H9 (cell line): ENCODE measurements around the gene NPC1. TPM values are rescaled to one million over a fixed set of nuclear protein-coding genes. Genes with fewer than 3 reads are reported as not detected.

ENCODE experiments used
- DNase-seq: peaks from one replicate; pipeline ENCODE4 v3.0.0-alpha.2; 2017
- H2AFZ ChIP-seq: one replicate; pipeline ENCODE4 v1.6.1; 2013; ENCODE audit warnings: mild to moderate bottlenecking, low read length, control low read depth, moderate library complexity
- H2AK5ac ChIP-seq: 2 replicates; pipeline ENCODE4 v1.6.1; 2013; ENCODE audit warnings: low read length, control low read depth, mixed read lengths; ENCODE audit not compliant: insufficient read length
- H2BK120ac ChIP-seq: one replicate; pipeline ENCODE4 v1.6.1; 2013; ENCODE audit warnings: low read depth, mild to moderate bottlenecking, low read length, control low read depth, inconsistent platforms; ENCODE audit not compliant: poor library complexity, severe bottlenecking
- H2BK12ac ChIP-seq: 2 replicates; pipeline ENCODE4 v1.6.1; 2013; ENCODE audit warnings: low read length, control low read depth, mixed read lengths, low read depth; ENCODE audit not compliant: insufficient read length
- H2BK15ac ChIP-seq: 2 replicates; pipeline ENCODE4 v1.6.1; 2013; ENCODE audit warnings: low read depth, low read length, control low read depth
- H2BK20ac ChIP-seq: one replicate; pipeline ENCODE4 v1.6.1; 2013; ENCODE audit warnings: low read depth, mild to moderate bottlenecking, low read length, control low read depth, inconsistent platforms; ENCODE audit not compliant: poor library complexity, severe bottlenecking
- H2BK5ac ChIP-seq: 2 replicates; pipeline ENCODE4 v1.6.1; 2013; ENCODE audit warnings: low read length, control low read depth, mixed read lengths; ENCODE audit not compliant: insufficient read length
- H3K14ac ChIP-seq: 2 replicates; pipeline ENCODE4 v1.6.1; 2013; ENCODE audit warnings: low read length, control low read depth; ENCODE audit not compliant: insufficient read depth
- H3K18ac ChIP-seq: 2 replicates; pipeline ENCODE4 v1.6.1; 2013; ENCODE audit warnings: low read depth, mild to moderate bottlenecking, mixed read lengths, low read length, control low read depth; ENCODE audit not compliant: insufficient read length
- H3K23ac ChIP-seq: 2 replicates; pipeline ENCODE4 v1.6.1; 2013; ENCODE audit warnings: low read length, control low read depth, mixed read lengths, low read depth; ENCODE audit not compliant: insufficient read length
- H3K23me2 ChIP-seq: 2 replicates; pipeline ENCODE4 v1.6.1; 2013; ENCODE audit warnings: low read depth, mild to moderate bottlenecking, mixed read lengths, low read length, control low read depth; ENCODE audit not compliant: insufficient read length, poor library complexity, severe bottlenecking
- H3K27ac ChIP-seq: 2 replicates; pipeline ENCODE4 v1.5.1; 2013; ENCODE audit warnings: low read length, control low read depth, mixed read lengths, low read depth; ENCODE audit not compliant: insufficient read length
- H3K27me3 ChIP-seq: 2 replicates; pipeline ENCODE4 v1.6.1; 2013; ENCODE audit warnings: low read length, control low read depth, inconsistent platforms; ENCODE audit not compliant: insufficient read depth
- H3K4ac ChIP-seq: 2 replicates; pipeline ENCODE4 v1.6.1; 2013; ENCODE audit warnings: low read depth, mild to moderate bottlenecking, control low read depth, inconsistent platforms, low read length, moderate library complexity
- H3K4me1 ChIP-seq: 2 replicates; pipeline ENCODE4 v1.6.1; 2013; ENCODE audit warnings: low read length, control low read depth, inconsistent platforms; ENCODE audit not compliant: insufficient read depth
- H3K4me2 ChIP-seq: 2 replicates; pipeline ENCODE4 v1.6.1; 2013; ENCODE audit warnings: low read length, control low read depth, mixed read lengths; ENCODE audit not compliant: insufficient read length, insufficient read depth
- H3K56ac ChIP-seq: 2 replicates; pipeline ENCODE4 v1.6.1; 2013; ENCODE audit warnings: low read depth, mild to moderate bottlenecking, mixed read lengths, low read length, control low read depth; ENCODE audit not compliant: insufficient read length
- H3K79me1 ChIP-seq: 2 replicates; pipeline ENCODE4 v1.6.1; 2013; ENCODE audit warnings: low read depth, mild to moderate bottlenecking, moderate library complexity, low read length, control low read depth, inconsistent platforms; ENCODE audit not compliant: insufficient read depth, poor library complexity, severe bottlenecking
- H3K79me2 ChIP-seq: 2 replicates; pipeline ENCODE4 v1.6.1; 2013; ENCODE audit warnings: low read length, control low read depth, inconsistent platforms; ENCODE audit not compliant: insufficient read depth
- H3K9ac ChIP-seq: 2 replicates; pipeline ENCODE4 v1.6.1; 2013; ENCODE audit warnings: low read length, control low read depth, mixed read lengths; ENCODE audit not compliant: insufficient read length; ENCODE audit errors: extremely low read depth
- H3K9me3 ChIP-seq: one replicate; pipeline ENCODE4 v1.6.1; 2013; ENCODE audit warnings: low read depth, low read length, inconsistent platforms; ENCODE audit not compliant: control insufficient read depth
- H3T11ph ChIP-seq: one replicate; pipeline ENCODE4 v1.6.1; 2013; ENCODE audit warnings: mild to moderate bottlenecking, low read length, control low read depth, inconsistent platforms
- H4K20me1 ChIP-seq: one replicate; pipeline ENCODE4 v1.6.1; 2013; ENCODE audit not compliant: control insufficient read depth, insufficient read length, insufficient read depth
- H4K5ac ChIP-seq: 2 replicates; pipeline ENCODE4 v1.6.1; 2013; ENCODE audit warnings: low read depth, mild to moderate bottlenecking, mixed read lengths, low read length, control low read depth; ENCODE audit not compliant: insufficient read length
- H4K8ac ChIP-seq: replicated peaks from 2 replicates; pipeline ENCODE4 v1.6.1; 2013; ENCODE audit warnings: low read length, control low read depth, mixed read lengths, low read depth; ENCODE audit not compliant: insufficient read length
- H4K91ac ChIP-seq: 2 replicates; pipeline ENCODE4 v1.6.1; 2013; ENCODE audit warnings: low read depth, mild to moderate bottlenecking, moderate library complexity, mixed read lengths, low read length, control low read depth; ENCODE audit not compliant: insufficient read length
- H3K27ac Mint-ChIP-seq, 3 experiments: 2 replicates in 2 of 3; 3 replicates in 1 of 3; pipeline ENCODE4 v1.8.0; 2020 to 2021; ENCODE audit warnings: mixed read lengths in 3 of 3, mild to moderate bottlenecking in 1 of 3, moderate library complexity in 1 of 3
- H3K27me3 Mint-ChIP-seq: 2 replicates; pipeline ENCODE4 v1.8.0; 2021; ENCODE audit warnings: low read depth, mild to moderate bottlenecking, moderate library complexity, mixed read lengths
- H3K36me3 Mint-ChIP-seq, 3 experiments: 2 replicates in 2 of 3; 3 replicates in 1 of 3; pipeline ENCODE4 v1.8.0; 2020 to 2021; ENCODE audit warnings: low read depth in 3 of 3, mixed read lengths in 3 of 3; ENCODE audit not compliant: insufficient read depth in 1 of 3
- H3K4me1 Mint-ChIP-seq, 2 experiments: 2 replicates each; pipeline ENCODE4 v1.8.0; 2020; ENCODE audit warnings: mixed read lengths in 2 of 2
- H3K4me3 Mint-ChIP-seq, 2 experiments: 2 replicates in 1 of 2; 3 replicates in 1 of 2; pipeline ENCODE4 v1.8.0; 2020 to 2021; ENCODE audit warnings: mild to moderate bottlenecking in 2 of 2, mixed read lengths in 2 of 2, moderate library complexity in 1 of 2
- H3K9me3 Mint-ChIP-seq, 2 experiments: 2 replicates in 1 of 2; 3 replicates in 1 of 2; pipeline ENCODE4 v1.8.0; 2020; ENCODE audit warnings: mild to moderate bottlenecking in 2 of 2, mixed read lengths in 2 of 2, moderate library complexity in 1 of 2
- CTCF ChIP-seq: fragments of 200-600 bp; sonication (generic); conservative IDR thresholded peaks from 3 replicates; pipeline ENCODE4 v1.8.0; 2021; ENCODE audit warnings: antibody characterized with exemption, mild to moderate bottlenecking
- WGBS: extraction: QIAGEN DNeasy Blood & Tissue Kit; methylation state at CpG from one replicate; pipeline ENCODE4 v1.1.7; 2013; ENCODE audit warnings: missing lambda C conversion rate, low lambda C conversion rate, mixed read lengths; ENCODE audit not compliant: insufficient read length; ENCODE audit errors: extremely low coverage; 5-methylcytosine and 5-hydroxymethylcytosine counted together
- total RNA-seq: library from RNA; stranded (reverse); gene quantifications from 2 replicates; pipeline ENCODE4 v1.2.1, GENCODE V29; 2021

Gene NPC1
- total RNA-seq, 1 experiment from 2014 or later: 24.2 TPM

- no peak overlapping the region for H4K5ac ChIP-seq
- H2BK15ac ChIP-seq: no peak overlapping the region
- H3K27me3 Mint-ChIP-seq: no peaks in the 10 kb centered on the region
- no peak overlapping the region for H3K9ac ChIP-seq
- H3K56ac ChIP-seq: no peak overlapping the region
- no peak overlapping the region for H3K27ac Mint-ChIP-seq
- H3K4me2 ChIP-seq: no peak overlapping the region
- H3K4me3 Mint-ChIP-seq: no peak overlapping the region
- no peak overlapping the region for H4K91ac ChIP-seq
- H3K4ac ChIP-seq: no peak overlapping the region
- H3K79me2 ChIP-seq: no peaks in the 10 kb centered on the region
- no peak overlapping the region for H4K8ac ChIP-seq
- no peak overlapping the region for H3K23ac ChIP-seq
- no peak overlapping the region for H2BK12ac ChIP-seq
- no peaks in the 10 kb centered on the region for H4K20me1 ChIP-seq
- no CpG with 5 or more reads among the region's 3 CpGs for whole genome bisulfite sequencing
- H2AK5ac ChIP-seq: no peak overlapping the region
- no peaks in the 10 kb centered on the region for H3K9me3 Mint-ChIP-seq
- no peaks in the 10 kb centered on the region for H3K27me3 ChIP-seq
- H3K9me3 ChIP-seq: no peaks in the 10 kb centered on the region
- no peak overlapping the region for H2BK20ac ChIP-seq
- no peak overlapping the region for H2BK120ac ChIP-seq
- no peak overlapping the region for H2AFZ ChIP-seq
- H3K27ac ChIP-seq: no peak overlapping the region
- no peaks in the 10 kb centered on the region for H3K79me1 ChIP-seq
- H3T11ph ChIP-seq: no peak overlapping the region
- no peak overlapping the region for H2BK5ac ChIP-seq
- TF ChIP-seq CTCF: no peak
- H3K23me2 ChIP-seq: no peaks in the 10 kb centered on the region
- H3K4me1 ChIP-seq: no peaks in the 10 kb centered on the region
- H3K18ac ChIP-seq: no peak overlapping the region
- H3K4me1 Mint-ChIP-seq: no peaks in the 10 kb centered on the region
- H3K36me3 Mint-ChIP-seq: peaks cover 14 to 56% (median 42%) of the 10 kb centered on the region in 3 experiments; a peak in 6 of 7 replicates
- H3K14ac ChIP-seq: no peak overlapping the region
- DNase-seq: no peak
Measured at GRCh38 chr18:23567671-23568070, 18.6 kb downstream of the NPC1 start.
